Adipose tissue (tissue), 3 donors: Measurements from ENCODE around the gene CDADC1. TPM values are rescaled to one million over a fixed set of nuclear protein-coding genes. Genes with fewer than 3 reads are reported as not detected.

Source experiments
- H3K27ac ChIP-seq: one replicate; pipeline ENCODE4 v1.5.1; 2013; ENCODE audit warnings: low read depth, low read length
- WGBS, 3 donors: extraction: QIAGEN DNeasy Blood & Tissue Kit; methylation state at CpG; one replicate each; pipeline ENCODE4 v1.1.7; 2013; 5-methylcytosine and 5-hydroxymethylcytosine counted together
- polyA plus RNA-seq, 3 donors: library from polyadenylated mRNA; stranded (reverse); fragments of 200-250 nt; gene quantifications; one replicate each; pipeline ENCODE4 v1.2.3, GENCODE V29; 2013
- donor health status: healthy with polysubstance abuse.
- donor health status: Bipolar disorder and iron deficiency.
- donor health status: healthy.

The CDADC1 gene
- polyA plus RNA-seq, 3 donors = 2.5 to 10.3 (median 5.7) TPM

DNA sequence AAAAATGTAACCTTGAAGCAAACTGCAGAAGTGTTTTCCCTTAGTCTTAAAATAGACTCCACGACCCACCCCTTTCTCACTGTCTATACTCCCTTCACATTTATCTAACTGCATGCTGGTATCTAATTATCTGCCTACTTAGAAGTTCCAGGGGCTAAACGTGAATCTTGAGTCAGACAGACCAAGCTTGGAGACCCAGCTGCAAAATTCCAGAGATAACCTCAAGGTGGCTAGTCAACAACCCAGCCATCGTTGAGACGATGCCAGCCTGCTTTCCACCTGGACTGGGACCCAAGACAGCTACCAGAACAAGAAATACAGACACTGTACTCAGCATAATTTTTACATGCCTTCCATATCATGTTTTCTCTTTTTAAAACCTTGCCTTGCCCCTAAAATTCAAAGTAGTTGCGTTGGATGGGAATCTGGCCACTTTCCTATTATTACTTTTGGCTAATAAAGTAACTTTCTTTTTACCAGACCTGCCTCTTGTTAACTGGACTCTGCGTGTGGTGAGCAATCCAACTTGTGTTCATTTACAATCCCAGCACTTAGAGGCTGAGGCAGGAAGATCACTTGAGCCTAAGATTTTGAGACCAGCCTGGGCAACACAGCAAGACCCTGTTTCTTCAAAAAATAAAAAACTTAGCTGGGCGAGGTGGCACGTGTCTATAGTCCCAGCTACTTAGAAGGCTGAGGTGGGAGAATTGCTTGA is 82.3 kb downstream of the CDADC1 start:
- 65 to 86% (median 75%) methylated on average over 8 of the region's 8 CpGs for WGBS, 3 donors
- no peak overlapping the region for H3K27ac ChIP-seq

DNA sequence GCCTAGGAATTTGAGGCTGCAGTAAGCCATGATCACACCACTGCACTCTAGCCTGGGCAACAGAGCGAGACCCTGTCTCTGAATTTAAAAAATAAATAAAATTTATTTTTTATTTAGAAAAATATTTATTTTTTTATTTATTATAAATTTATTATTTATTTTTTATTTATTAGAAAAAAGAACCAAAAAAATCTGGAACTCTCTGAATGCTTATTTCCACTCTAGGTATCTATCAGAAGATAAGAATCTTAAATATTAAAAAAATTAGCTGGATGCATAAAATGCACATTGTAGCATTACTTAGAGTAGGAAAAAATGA is 82.8 kb downstream of the CDADC1 start:
- WGBS, 3 donors = 98 to 100% (median 100%) methylated on average over 1 of the region's 1 CpG
- H3K27ac ChIP-seq = no peak overlapping the region

DNA sequence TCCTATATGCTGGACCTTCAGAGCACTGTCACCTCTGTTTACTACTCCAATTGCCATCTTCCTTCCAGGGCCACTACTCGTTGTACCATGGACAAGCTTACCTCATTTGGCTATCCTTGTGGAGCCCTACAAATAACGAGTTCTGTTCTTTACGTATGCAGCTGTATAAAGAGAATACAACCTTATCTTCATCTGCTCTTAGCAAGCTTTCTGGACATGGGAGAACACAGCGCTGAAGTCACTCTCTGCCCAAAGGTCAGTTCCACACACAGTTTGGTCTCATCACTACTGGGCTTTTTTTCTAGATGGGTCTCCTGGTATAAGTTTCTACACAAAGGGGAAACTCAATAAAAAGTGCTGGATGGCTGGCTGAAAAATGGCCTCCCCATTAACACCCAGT is 88.9 kb downstream of the CDADC1 start:
- WGBS, 3 donors = 82 to 91% (median 82%) methylated on average over 4 of the region's 4 CpGs
- H3K27ac ChIP-seq = no peak overlapping the region

DNA sequence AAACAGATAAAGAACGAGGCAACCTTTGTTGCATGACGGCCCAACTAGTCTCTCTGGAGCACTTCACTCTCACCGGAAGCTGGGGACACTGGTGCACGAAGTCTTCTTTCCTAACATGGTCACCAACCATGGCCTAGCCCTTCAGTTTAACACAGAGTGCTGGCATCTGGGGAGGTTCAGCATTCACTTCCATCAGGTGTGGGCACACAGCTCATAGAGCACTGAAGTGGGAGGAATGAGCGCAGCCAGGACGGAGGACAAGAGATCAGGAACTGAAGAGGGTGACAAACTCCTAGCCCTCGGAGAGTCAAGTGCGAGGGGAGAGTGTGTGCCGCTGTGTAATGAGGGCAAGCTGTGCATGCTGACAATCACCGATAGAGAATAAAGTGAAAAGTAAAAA is 92.4 kb downstream of the CDADC1 start:
- 93 to 96% (median 94%) methylated on average over 10 of the region's 10 CpGs for WGBS, 3 donors
- no peak overlapping the region for H3K27ac ChIP-seq

DNA sequence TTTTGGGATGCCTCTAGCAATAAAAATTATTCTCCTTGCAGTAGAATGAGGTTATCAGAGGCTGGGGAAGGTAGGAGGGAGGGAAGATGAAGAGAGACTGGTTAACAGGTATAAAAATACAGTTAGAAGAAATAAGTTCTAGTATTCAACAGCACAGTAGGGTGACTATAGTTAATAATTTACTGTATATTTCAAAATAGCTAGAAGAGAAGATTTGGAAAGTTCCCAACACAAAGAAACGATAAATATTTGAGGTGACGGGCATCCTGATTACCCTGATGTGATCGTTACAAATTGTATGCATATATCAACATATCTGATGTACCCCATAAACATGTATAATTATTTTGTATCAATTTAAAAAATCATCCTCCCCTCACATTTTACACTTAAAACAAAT is 93.8 kb downstream of the CDADC1 start:
- WGBS, 3 donors = 20 to 95% (median 94%) methylated on average over 3 of the region's 3 CpGs

DNA sequence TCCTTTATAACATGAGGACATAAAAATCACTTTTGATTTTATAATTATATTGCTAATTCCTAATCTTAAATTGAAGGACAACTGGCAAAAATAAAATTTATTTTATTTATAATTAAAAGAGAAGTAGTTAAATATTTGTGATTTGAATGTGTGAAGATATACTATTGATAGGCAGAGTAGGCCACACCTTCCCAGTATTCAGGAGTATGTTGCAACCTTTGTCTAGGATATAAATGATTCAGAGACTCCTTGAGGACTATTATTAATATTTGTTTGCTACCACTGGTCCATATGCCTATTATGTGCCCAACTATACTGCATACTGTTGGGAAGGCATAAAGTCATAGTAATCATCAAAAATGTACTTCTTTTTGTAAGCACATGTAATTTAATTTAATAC is 94.2 kb downstream of the CDADC1 start:
- H3K27ac ChIP-seq = no peak overlapping the region

More for the DNA sequence above, 93.8 kb downstream of the CDADC1 start:
- H3K27ac ChIP-seq = no peak overlapping the region

DNA sequence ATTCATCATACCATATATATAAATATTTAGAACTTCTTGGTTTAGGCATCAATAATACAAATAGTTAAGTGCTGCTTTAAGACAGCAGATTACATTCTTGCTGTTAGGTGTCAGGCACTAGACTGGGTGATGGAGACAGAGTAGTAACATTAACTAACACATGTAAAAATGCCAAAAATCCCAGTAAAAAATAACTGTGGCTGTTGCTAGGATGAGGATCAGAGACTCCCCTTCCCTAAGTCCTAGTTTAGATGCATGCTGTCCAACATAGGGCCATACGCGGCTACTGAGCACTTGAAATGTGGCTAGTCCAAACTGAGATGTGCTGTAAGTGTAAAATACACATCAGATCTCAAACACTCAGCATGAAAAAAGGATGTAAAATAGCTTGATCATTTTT is 94.7 kb downstream of the CDADC1 start:
- H3K27ac ChIP-seq = no peak overlapping the region
- 86 to 89% (median 87%) methylated on average over 2 of the region's 2 CpGs for WGBS, 3 donors

Other genes starting within 250 kb of the CDADC1 start
- under 1 TPM in 1 of 3 donors, not detected in 2; 0.06 TPM for gene MLNR, start 27.6 kb upstream of the CDADC1 start, polyA plus RNA-seq
- gene CAB39L, start 196.1 kb downstream of the CDADC1 start, polyA plus RNA-seq = 10 to 100 TPM in 1 of 3 donors, 1 to 10 TPM in 2; 3.8 to 22.6 (median 6.1) TPM
- gene SETDB2, start 196.3 kb downstream of the CDADC1 start, polyA plus RNA-seq = 1 to 10 TPM; 1.8 to 4.7 (median 2.5) TPM
- gene PHF11, start 248.0 kb downstream of the CDADC1 start, polyA plus RNA-seq = 10 to 100 TPM; 24.0 to 40.5 (median 27.3) TPM